Subcutaneous abdominal adipose tissue (tissue), 5 donors: Measurements from ENCODE around the gene IL4R.

Experiments used
- H3K27ac ChIP-seq: one replicate; pipeline ENCODE4 v1.7.0; 2013; ENCODE audit warnings: low read depth, mild to moderate bottlenecking, inconsistent platforms, low read length, moderate library complexity
- H3K27me3 ChIP-seq, 5 donors: one replicate each; pipeline ENCODE4 v1.7.0; 2013; ENCODE audit warnings: low read length in 5 of 5, inconsistent platforms in 1 of 5; ENCODE audit not compliant: control insufficient read depth in 5 of 5, insufficient read depth in 4 of 5
- H3K36me3 ChIP-seq, 5 donors: one replicate each; pipeline ENCODE4 v1.7.0; 2013; ENCODE audit warnings: low read length in 5 of 5; ENCODE audit not compliant: control insufficient read depth in 5 of 5, insufficient read depth in 5 of 5
- H3K4me1 ChIP-seq, 5 donors: one replicate each; pipeline ENCODE4 v1.7.0; 2013; ENCODE audit warnings: low read length in 5 of 5, mild to moderate bottlenecking in 3 of 5, moderate library complexity in 1 of 5; ENCODE audit not compliant: control insufficient read depth in 5 of 5, insufficient read depth in 5 of 5
- H3K4me3 ChIP-seq, 5 donors: one replicate each; pipeline ENCODE4 v1.7.0; 2013; ENCODE audit warnings: low read length in 5 of 5, low read depth in 1 of 5
- H3K9ac ChIP-seq, 5 donors: one replicate each; pipeline ENCODE4 v1.7.0; 2013; ENCODE audit warnings: low read length in 5 of 5, mild to moderate bottlenecking in 4 of 5, moderate library complexity in 3 of 5
- H3K9me3 ChIP-seq, 5 donors: one replicate each; pipeline ENCODE4 v1.7.0; 2013; ENCODE audit warnings: low read length in 5 of 5; ENCODE audit not compliant: control insufficient read depth in 5 of 5
- donor health status: healthy.
- donor health status: healthy.
- donor health status: healthy.
- donor health status: healthy.
- donor health status: healthy.

The IL4R gene

GRCh38 chr16:27334838-27335237 is 21.1 kb downstream of the IL4R start:
- peaks cover 6 to 19% (median 14%) of the 10 kb centered on the region in 5 donors for H3K4me1 ChIP-seq
- no peak overlapping the region for H3K9ac ChIP-seq
- no peak overlapping the region for H3K27ac ChIP-seq
- H3K9me3 ChIP-seq: no peaks in the 10 kb centered on the region
- no peaks in the 10 kb centered on the region for H3K27me3 ChIP-seq
- no peak overlapping the region for H3K4me3 ChIP-seq
- peaks cover 0 to 36% (median 25%) of the 10 kb centered on the region in 5 donors for H3K36me3 ChIP-seq

DNA sequence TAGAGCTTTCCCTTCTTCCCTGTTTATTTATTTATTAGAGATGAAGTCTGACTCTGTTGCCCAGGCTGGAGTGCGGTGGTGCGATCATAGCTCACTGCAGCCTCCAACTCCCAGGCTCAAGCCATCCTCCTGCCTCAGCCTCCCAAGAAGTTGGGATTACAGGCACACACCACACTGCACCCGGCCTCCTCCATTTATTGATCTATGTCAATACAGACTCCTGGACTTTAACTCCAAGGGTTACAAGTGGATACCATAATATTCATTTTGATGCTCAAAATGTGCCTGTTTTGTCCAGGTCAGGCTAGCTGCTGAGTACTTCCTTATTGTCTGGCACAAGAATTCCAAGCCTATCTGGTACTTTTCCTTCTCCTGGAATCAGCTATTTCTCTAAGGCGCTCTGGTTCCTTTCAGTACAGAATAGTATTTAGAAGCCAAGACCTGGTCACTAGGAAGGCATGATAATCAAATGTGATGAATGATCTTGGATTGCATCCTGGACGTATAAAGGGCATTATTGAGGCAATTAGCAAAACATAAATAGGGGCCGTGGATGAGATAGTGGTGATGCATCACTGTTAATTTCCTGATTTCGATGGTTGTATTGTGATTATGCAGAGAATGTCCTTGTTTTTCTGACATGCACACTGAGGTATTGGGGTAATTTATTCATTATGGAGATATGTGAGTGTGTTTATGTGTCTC is 21.7 kb downstream of the IL4R start:
- Histone ChIP-seq H3K9ac (no peak overlapping the region), H3K9me3 (no peaks in the 10 kb centered on the region), H3K36me3 (peaks cover 0 to 42% (median 27%) of the 10 kb centered on the region in 5 donors), H3K27ac (no peak overlapping the region), H3K4me1 (peaks cover 4 to 16% (median 11%) of the 10 kb centered on the region in 5 donors), H3K27me3 (no peaks in the 10 kb centered on the region), H3K4me3 (no peak overlapping the region)

GRCh38 chr16:27337024-27337423 is 23.2 kb downstream of the IL4R start:
- no peak overlapping the region for H3K4me3 ChIP-seq
- peaks cover 0 to 49% (median 39%) of the 10 kb centered on the region in 5 donors for H3K36me3 ChIP-seq
- H3K4me1 ChIP-seq: peaks cover 0 to 15% (median 3%) of the 10 kb centered on the region in 5 donors
- H3K9ac ChIP-seq: no peak overlapping the region
- H3K9me3 ChIP-seq: no peaks in the 10 kb centered on the region
- no peak overlapping the region for H3K27ac ChIP-seq
- no peaks in the 10 kb centered on the region for H3K27me3 ChIP-seq

GRCh38 chr16:27339180-27339579 is 25.4 kb downstream of the IL4R start:
- no peak overlapping the region for H3K27ac ChIP-seq
- H3K36me3 ChIP-seq: peaks cover 0 to 62% (median 46%) of the 10 kb centered on the region in 5 donors
- H3K9me3 ChIP-seq: peaks cover 0 to 4% (median 0%) of the 10 kb centered on the region in 5 donors
- no peak overlapping the region for H3K9ac ChIP-seq
- no peak overlapping the region for H3K4me3 ChIP-seq
- peaks cover 0 to 15% (median 2%) of the 10 kb centered on the region in 5 donors for H3K4me1 ChIP-seq
- no peaks in the 10 kb centered on the region for H3K27me3 ChIP-seq

DNA sequence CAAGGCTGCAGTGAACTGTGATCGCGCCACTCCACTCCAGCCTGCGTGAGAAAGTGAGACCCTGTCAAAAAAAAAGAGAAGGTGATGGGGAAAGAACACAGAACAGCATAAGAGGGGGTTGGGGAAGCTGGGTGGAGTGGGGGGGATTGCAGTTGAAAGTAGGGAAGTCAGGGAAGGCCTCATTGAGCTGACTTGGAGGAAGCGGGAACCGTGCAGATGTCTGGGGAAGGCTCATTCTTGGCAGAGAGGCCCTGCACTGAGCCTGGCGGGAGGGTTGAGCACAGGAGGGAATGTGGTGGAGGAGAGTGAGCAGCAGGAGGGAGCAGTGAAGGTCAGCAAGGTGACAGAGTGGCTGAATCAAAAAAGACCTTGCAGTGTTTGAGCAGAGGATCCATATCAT is 26.9 kb downstream of the IL4R start:
- H3K4me3 ChIP-seq: no peak overlapping the region
- peaks cover 0 to 64% (median 47%) of the 10 kb centered on the region in 5 donors for H3K36me3 ChIP-seq
- H3K27ac ChIP-seq: no peak overlapping the region
- H3K9ac ChIP-seq: no peak overlapping the region
- H3K9me3 ChIP-seq: peaks cover 0 to 4% (median 0%) of the 10 kb centered on the region in 5 donors
- H3K27me3 ChIP-seq: no peaks in the 10 kb centered on the region
- peaks cover 0 to 15% (median 0%) of the 10 kb centered on the region in 5 donors for H3K4me1 ChIP-seq

- Histone ChIP-seq H3K4me1 (peaks cover 0 to 15% (median 1%) of the 10 kb centered on the region in 5 donors), H3K9ac (no peak overlapping the region), H3K27me3 (no peaks in the 10 kb centered on the region), H3K36me3 (peaks cover 0 to 71% (median 52%) of the 10 kb centered on the region in 5 donors), H3K9me3 (peaks cover 0 to 4% (median 0%) of the 10 kb centered on the region in 5 donors), H3K4me3 (no peak overlapping the region), H3K27ac (no peak overlapping the region)
Measured at GRCh38 chr16:27341549-27341948, 27.8 kb downstream of the IL4R start.

GRCh38 chr16:27341971-27342370 is 28.2 kb downstream of the IL4R start:
- Histone ChIP-seq H3K27ac (no peak overlapping the region), H3K4me3 (no peak overlapping the region), H3K4me1 (peaks cover 0 to 15% (median 4%) of the 10 kb centered on the region in 5 donors), H3K27me3 (no peaks in the 10 kb centered on the region), H3K9ac (no peak overlapping the region), H3K36me3 (peaks cover 0 to 75% (median 56%) of the 10 kb centered on the region in 5 donors), H3K9me3 (peaks cover 0 to 4% (median 0%) of the 10 kb centered on the region in 5 donors)

DNA sequence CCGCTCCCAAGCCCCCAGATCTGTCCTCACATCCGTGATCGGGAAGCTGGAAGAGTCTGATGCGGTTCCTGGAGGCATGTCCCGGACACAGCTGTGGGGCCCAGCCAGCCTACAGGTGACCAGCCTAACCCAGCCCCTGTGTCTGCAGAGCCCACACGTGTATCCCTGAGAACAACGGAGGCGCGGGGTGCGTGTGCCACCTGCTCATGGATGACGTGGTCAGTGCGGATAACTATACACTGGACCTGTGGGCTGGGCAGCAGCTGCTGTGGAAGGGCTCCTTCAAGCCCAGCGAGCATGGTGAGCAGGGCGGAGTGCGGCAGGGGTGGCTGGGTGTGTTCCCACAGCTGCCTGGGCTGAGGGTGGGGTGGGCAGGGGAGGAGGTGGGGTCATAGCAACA is 30.9 kb downstream of the IL4R start:
- H3K27ac ChIP-seq: no peak overlapping the region

GRCh38 chr16:27345201-27345600 is 31.4 kb downstream of the IL4R start:
- no peak overlapping the region for H3K4me3 ChIP-seq
- no peak overlapping the region for H3K9ac ChIP-seq
- H3K36me3 ChIP-seq: peaks cover 0 to 89% (median 80%) of the 10 kb centered on the region in 5 donors
- H3K27me3 ChIP-seq: no peaks in the 10 kb centered on the region
- H3K4me1 ChIP-seq: peaks cover 0 to 19% (median 10%) of the 10 kb centered on the region in 5 donors
- peaks cover 0 to 4% (median 0%) of the 10 kb centered on the region in 5 donors for H3K9me3 ChIP-seq
- H3K27ac ChIP-seq: no peak overlapping the region

More for the DNA sequence above, 30.9 kb downstream of the IL4R start:
- Histone ChIP-seq H3K4me1 (peaks cover 0 to 19% (median 10%) of the 10 kb centered on the region in 5 donors), H3K9me3 (peaks cover 0 to 4% (median 0%) of the 10 kb centered on the region in 5 donors), H3K27me3 (no peaks in the 10 kb centered on the region), H3K4me3 (no peak overlapping the region), H3K9ac (no peak overlapping the region), H3K36me3 (peaks cover 0 to 88% (median 76%) of the 10 kb centered on the region in 5 donors)

DNA sequence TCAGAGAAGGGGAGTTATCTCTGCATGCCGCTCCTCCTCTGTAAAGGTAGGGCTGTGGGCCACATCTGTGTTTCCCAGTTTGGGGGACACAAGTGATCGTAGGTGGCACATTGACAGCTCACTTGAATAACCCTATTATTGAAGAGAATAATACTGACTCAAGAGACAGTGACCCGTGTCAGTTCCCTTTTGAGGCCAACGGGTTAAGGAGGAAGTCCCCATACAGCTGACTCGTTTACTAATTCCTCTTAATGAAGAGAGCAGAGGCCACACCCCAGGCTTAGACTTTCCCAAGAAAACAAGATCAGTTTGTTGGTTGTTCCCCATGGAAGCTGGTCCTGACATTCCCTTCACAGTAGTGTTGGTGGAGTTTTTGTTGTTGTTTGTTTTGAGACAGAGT is 33.0 kb downstream of the IL4R start:
- Histone ChIP-seq H3K9me3 (peaks cover 0 to 9% (median 6%) of the 10 kb centered on the region in 5 donors), H3K9ac (no peak overlapping the region), H3K36me3 (peaks cover 4 to 90% (median 78%) of the 10 kb centered on the region in 5 donors), H3K27ac (no peak overlapping the region), H3K4me1 (peaks cover 0 to 10% (median 6%) of the 10 kb centered on the region in 5 donors), H3K4me3 (no peak overlapping the region), H3K27me3 (no peaks in the 10 kb centered on the region)
